Prostate gland (tissue), 2 donors: Measurements from ENCODE around the gene ATP9A. TPM values are rescaled to one million over a fixed set of nuclear protein-coding genes. Genes with fewer than 3 reads are reported as not detected.
"Not testable (repeated sequence)": the region's sequence is repeated elsewhere in the genome, so short reads cannot be mapped to it uniquely, and the experiment has no call there.

Experiments
- DNase-seq: peaks from one replicate; pipeline ENCODE4 v3.0.0-alpha.2; 2019; ENCODE audit warnings: low spot score
- H3K27ac ChIP-seq, 2 donors: fragments of 200-600 bp; sonication (generic); 2 replicates each; pipeline ENCODE4 v1.5.1; 2017 to 2019
- H3K27me3 ChIP-seq: fragments of 200-600 bp; sonication (generic); replicated peaks from 2 replicates; pipeline ENCODE4 v1.5.1; 2019; ENCODE audit not compliant: insufficient read depth
- H3K36me3 ChIP-seq, 2 donors: fragments of 200-600 bp; sonication (generic); 1 replicate in 1 of 2; 2 replicates in 1 of 2; pipeline versions ENCODE4 v1.5.1 to v1.8.1; 2017 to 2019
- H3K4me1 ChIP-seq: fragments of 200-600 bp; sonication (generic); replicated peaks from 2 replicates; pipeline ENCODE4 v1.5.1; 2019
- H3K4me3 ChIP-seq, 2 donors: fragments of 200-600 bp; sonication (generic); 2 replicates each; pipeline ENCODE4 v1.5.1; 2017 to 2019
- H3K9me3 ChIP-seq: fragments of 200-600 bp; sonication (generic); 2 replicates; pipeline ENCODE4 v1.5.1; 2017
- POLR2A ChIP-seq: fragments of 450-650 bp; IDR thresholded peaks from one replicate; pipeline ENCODE4 v1.6.1; 2016; ENCODE audit warnings: antibody characterized with exemption, mild to moderate bottlenecking
- POLR2AphosphoS5 ChIP-seq: sonication (generic); formaldehyde crosslinking; IDR thresholded peaks from one replicate; pipeline ENCODE4 v1.6.1; 2017; ENCODE audit warnings: antibody characterized with exemption
- WGBS: methylation state at CpG from one replicate; pipeline ENCODE4 v1.1.5; 2018; 5-methylcytosine and 5-hydroxymethylcytosine counted together
- intact Hi-C: fragments of 100-400 bp; cut with DNase I; formaldehyde crosslinking; loops from one replicate; pipeline ENCODE4 v1.14.2; 2022
- total RNA-seq, 2 donors: library from RNA; depleted of rRNA; stranded (reverse); fragments of >200 nt; gene quantifications; one replicate each; pipeline ENCODE4 v1.1.0, GENCODE V29; 2016
- TF ChIP-seq, protein P1 (sequence below), 4 experiments: fragments of 200-600 bp in 2 of 4; fragments of 450-650 bp in 2 of 4; sonication (generic) in 2 of 4; IDR thresholded peaks; 1 replicate in 3 of 4; 2 replicates in 1 of 4; pipeline ENCODE4 v1.5.1; 2016 to 2019; ENCODE audit warnings: antibody characterized with exemption in 4 of 4, mild to moderate bottlenecking in 2 of 4, moderate library complexity in 2 of 4

ATP9A gene
- total RNA-seq, 2 donors from 2014 or later = 35.1 to 118 TPM

DNA sequence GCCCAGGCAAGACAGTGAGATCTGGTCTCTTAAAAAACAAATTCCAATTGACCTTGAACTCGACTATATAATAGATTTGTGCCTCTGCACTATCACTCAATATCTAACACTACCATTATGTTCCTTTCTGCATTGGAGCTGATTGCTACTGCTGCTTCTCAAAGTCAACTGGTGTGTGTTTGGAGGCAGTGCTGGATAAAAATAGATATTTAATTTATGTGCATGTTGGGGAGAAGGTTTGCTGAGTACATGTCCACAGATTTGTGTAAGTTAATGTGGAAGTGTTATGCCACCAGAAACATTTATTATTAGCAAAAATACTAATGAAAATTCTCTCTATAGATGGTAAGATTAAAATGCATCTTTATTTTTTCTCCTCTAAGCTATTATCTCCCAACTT lies 39.5 kb downstream of the ATP9A start:
- Histone ChIP-seq H3K4me1 (no peaks in the 10 kb centered on the region), H3K27ac (no peak overlapping the region), H3K4me3 (no peak overlapping the region), H3K36me3 (no peaks in the 10 kb centered on the region), H3K27me3 (no peaks in the 10 kb centered on the region), H3K9me3 (no peaks in the 10 kb centered on the region)
- DNase-seq = no peak
- WGBS = 22% methylated on average over 1 of the region's 1 CpG
- TF ChIP-seq, protein P1, sequence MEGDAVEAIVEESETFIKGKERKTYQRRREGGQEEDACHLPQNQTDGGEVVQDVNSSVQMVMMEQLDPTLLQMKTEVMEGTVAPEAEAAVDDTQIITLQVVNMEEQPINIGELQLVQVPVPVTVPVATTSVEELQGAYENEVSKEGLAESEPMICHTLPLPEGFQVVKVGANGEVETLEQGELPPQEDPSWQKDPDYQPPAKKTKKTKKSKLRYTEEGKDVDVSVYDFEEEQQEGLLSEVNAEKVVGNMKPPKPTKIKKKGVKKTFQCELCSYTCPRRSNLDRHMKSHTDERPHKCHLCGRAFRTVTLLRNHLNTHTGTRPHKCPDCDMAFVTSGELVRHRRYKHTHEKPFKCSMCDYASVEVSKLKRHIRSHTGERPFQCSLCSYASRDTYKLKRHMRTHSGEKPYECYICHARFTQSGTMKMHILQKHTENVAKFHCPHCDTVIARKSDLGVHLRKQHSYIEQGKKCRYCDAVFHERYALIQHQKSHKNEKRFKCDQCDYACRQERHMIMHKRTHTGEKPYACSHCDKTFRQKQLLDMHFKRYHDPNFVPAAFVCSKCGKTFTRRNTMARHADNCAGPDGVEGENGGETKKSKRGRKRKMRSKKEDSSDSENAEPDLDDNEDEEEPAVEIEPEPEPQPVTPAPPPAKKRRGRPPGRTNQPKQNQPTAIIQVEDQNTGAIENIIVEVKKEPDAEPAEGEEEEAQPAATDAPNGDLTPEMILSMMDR (IDR thresholded peaks at IDR 0.05) = no peak
- TF ChIP-seq POLR2AphosphoS5 = no peak
- TF ChIP-seq POLR2A = no peak
- intact Hi-C loops = no loop called here

DNA sequence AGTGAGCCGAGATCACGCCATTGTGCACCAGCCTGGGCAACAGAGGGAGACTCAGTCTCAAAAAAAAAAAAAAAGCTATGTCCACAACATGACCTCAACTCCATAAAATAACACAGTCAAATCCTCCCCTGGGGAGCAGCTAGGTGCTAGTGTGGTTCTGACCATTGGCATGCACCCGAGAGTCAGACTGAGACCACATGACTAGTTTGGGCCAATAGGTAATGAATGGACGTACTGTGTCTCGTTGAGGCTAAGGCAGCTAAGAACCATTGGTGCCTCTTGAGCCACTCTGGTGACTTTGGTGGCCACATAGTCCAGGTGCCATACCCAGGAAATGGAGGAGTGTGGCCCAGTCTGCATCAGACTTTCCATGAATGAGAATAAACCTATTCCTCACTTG lies 40.3 kb downstream of the ATP9A start:
- WGBS = 95% methylated on average over 5 of the region's 5 CpGs
- DNase-seq = no peak
- TF ChIP-seq POLR2A (no peak), POLR2AphosphoS5 (no peak)
- TF ChIP-seq, protein P1 (IDR thresholded peaks at IDR 0.05) = no peak
- Histone ChIP-seq H3K4me3 (no peak overlapping the region), H3K27ac (no peak overlapping the region), H3K36me3 (no peaks in the 10 kb centered on the region), H3K9me3 (no peaks in the 10 kb centered on the region), H3K27me3 (no peaks in the 10 kb centered on the region), H3K4me1 (no peaks in the 10 kb centered on the region)
- intact Hi-C loops = no loop called here

DNA sequence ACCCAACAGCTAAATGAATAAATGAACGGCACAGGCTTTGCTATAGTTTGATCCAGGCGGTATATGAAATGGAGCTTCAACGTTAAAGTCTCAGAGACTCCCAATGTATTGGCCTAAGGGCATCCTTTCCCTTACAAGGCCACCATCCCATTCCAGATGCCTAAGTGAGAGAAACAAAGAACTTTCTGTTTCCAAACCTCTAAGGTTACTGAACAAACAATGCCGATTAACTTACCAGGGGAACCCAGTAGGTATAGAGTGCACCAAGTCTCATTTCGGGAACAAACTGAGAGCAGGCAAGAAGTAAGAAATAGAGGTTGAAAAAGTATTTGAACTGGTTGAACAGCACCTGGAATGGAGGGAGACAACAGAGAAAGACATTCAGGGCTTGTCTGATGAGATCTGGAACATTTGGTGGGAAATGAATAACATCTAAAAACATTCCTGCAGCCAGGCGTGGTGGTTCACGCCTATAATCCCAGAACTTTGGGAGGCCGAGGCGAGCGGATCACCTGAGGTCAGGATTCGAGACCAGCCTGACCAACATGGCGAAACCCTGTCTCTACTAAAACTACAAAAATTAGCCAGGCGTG lies 42.5 kb downstream of the ATP9A start:
- Histone ChIP-seq H3K27ac (no peak overlapping the region), H3K9me3 (no peaks in the 10 kb centered on the region), H3K27me3 (no peaks in the 10 kb centered on the region), H3K36me3 (no peaks in the 10 kb centered on the region), H3K4me1 (no peaks in the 10 kb centered on the region), H3K4me3 (no peak overlapping the region)
- no peak for DNase-seq
- WGBS = 72% methylated on average over 13 of the region's 13 CpGs
- intact Hi-C loops = no loop called here
- TF ChIP-seq, protein P1 (IDR thresholded peaks at IDR 0.05) = no peak
- peak; percentile 27 for TF ChIP-seq POLR2AphosphoS5
- TF ChIP-seq POLR2A = no peak

DNA sequence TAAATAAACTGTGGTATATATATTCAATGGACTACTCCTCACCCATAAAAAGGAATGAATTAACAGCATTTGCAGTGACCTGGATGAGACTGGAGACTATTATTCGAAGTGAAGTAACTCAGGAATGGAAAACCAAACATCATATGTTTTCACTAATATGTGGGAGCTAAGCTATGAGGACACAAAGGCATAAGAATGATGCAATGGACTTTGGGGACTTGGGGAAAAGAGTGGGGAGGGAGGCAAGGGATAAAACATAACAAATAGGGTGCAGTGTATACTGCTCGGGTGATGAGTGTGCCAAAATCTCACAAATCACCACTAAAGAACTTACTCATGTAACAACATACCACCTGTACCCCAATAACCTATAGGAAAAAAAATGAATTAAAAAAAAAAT lies 45.2 kb downstream of the ATP9A start:
- intact Hi-C loops, H3K4me1 ChIP-seq, H3K4me3 ChIP-seq, H3K36me3 ChIP-seq, DNase-seq, H3K27me3 ChIP-seq, H3K27ac ChIP-seq, H3K9me3 ChIP-seq: not testable (repeated sequence)
- 95% methylated on average over 2 of the region's 2 CpGs for WGBS

DNA sequence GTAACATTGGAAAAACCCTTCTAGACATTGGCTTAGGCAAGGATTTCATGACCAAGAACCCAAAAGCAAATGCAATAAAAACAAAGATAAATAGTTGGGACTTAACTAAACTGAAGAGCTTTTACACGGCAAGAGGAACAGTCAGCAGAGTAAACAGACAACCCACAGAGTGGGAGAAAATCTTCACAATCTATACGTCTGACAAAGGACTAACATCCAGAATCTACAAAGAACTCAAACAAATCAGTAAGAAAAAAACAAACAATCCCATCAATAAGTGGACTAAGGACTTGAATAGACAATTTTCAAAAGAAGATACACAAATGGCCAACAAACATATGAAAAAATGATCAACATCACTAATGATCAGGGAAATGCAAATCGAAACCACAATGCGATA lies 45.9 kb downstream of the ATP9A start:
- H3K27ac ChIP-seq, H3K9me3 ChIP-seq, H3K4me3 ChIP-seq, DNase-seq, H3K36me3 ChIP-seq, H3K27me3 ChIP-seq, intact Hi-C loops, H3K4me1 ChIP-seq: not testable (repeated sequence)
- 71% methylated on average over 4 of the region's 4 CpGs for WGBS

DNA sequence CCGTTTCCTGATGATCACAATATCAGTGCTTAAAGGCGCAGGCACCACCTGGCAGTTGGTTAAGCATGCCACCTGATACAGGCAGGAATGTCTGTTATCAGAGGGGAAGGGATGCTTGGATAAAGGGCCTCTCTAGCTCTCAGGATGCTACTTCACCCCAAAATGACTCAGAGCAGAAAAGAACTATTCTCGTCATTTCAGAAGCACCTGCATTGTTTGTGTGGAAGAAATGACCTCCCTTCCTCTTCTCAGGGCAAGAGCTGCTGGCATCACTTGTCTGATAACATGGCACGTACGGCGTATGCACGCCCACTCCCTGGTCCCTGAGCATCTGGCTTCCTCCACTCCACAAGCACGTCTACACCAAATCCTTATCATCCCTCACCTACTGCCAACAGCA lies 47.3 kb downstream of the ATP9A start:
- intact Hi-C loops = no loop called here
- Histone ChIP-seq H3K9me3 (no peaks in the 10 kb centered on the region), H3K36me3 (no peaks in the 10 kb centered on the region), H3K4me3 (no peak overlapping the region), H3K4me1 (no peaks in the 10 kb centered on the region), H3K27ac (no peak overlapping the region), H3K27me3 (no peaks in the 10 kb centered on the region)
- TF ChIP-seq POLR2A (no peak), POLR2AphosphoS5 (no peak)
- TF ChIP-seq, protein P1 (IDR thresholded peaks at IDR 0.05) = no peak
- DNase-seq = no peak
- 75% methylated on average over 8 of the region's 8 CpGs for WGBS
